Heart right ventricle (tissue), 16 donors: ENCODE data around the gene COL13A1. TPM values are rescaled to one million over a fixed set of nuclear protein-coding genes. Genes with fewer than 3 reads are reported as not detected.

Experiments used
- ATAC-seq, 8 donors: fragments of 200-7000 bp; cut with Tn5 transposase; one replicate each; pipeline ENCODE4 v1.9.1; 2020; ENCODE audit warnings: mild to moderate bottlenecking in 8 of 8, moderate library complexity in 8 of 8, moderate number of reproducible peaks in 1 of 8
- DNase-seq, 2 donors: peaks; one replicate each; pipeline ENCODE4 v3.0.0-alpha.2; 2020
- H3K27ac ChIP-seq, 10 donors: fragments of 200-600 bp; sonication (generic) in 2 of 10; one replicate each; pipeline versions ENCODE4 v1.5.0 to v1.8.0; 2020 to 2022; ENCODE audit warnings: mild to moderate bottlenecking in 3 of 10
- H3K27me3 ChIP-seq, 7 donors: fragments of 200-600 bp; one replicate each; pipeline ENCODE4 v1.8.0; 2021 to 2022; ENCODE audit warnings: mild to moderate bottlenecking in 2 of 7
- H3K36me3 ChIP-seq, 9 donors: fragments of 200-600 bp; sonication (generic) in 1 of 9; one replicate each; pipeline versions ENCODE4 v1.5.0 to v1.8.0; 2020 to 2022; ENCODE audit warnings: mild to moderate bottlenecking in 2 of 9
- H3K4me1 ChIP-seq, 9 donors: fragments of 200-600 bp; sonication (generic) in 1 of 9; one replicate each; pipeline versions ENCODE4 v1.5.0 to v1.8.0; 2020 to 2022; ENCODE audit warnings: mild to moderate bottlenecking in 4 of 9
- H3K4me3 ChIP-seq, 10 donors: fragments of 200-600 bp; sonication (generic) in 2 of 10; one replicate each; pipeline versions ENCODE4 v1.5.0 to v1.8.0; 2020 to 2022; ENCODE audit warnings: mild to moderate bottlenecking in 7 of 10, moderate library complexity in 2 of 10
- H3K9me3 ChIP-seq, 11 donors: fragments of 200-600 bp in 10 of 11; sonication (generic) in 2 of 11; one replicate each; pipeline versions ENCODE4 v1.5.0 to v1.8.0; 2013 to 2022; ENCODE audit warnings: mild to moderate bottlenecking in 2 of 11, control low read depth in 1 of 11, moderate library complexity in 1 of 11
- WGBS, 2 donors: extraction: QIAGEN DNeasy Blood & Tissue Kit; methylation state at CpG; one replicate each; pipeline ENCODE4 v1.1.7; 2013; ENCODE audit warnings: inconsistent platforms in 1 of 2; 5-methylcytosine and 5-hydroxymethylcytosine counted together
- intact Hi-C, 10 donors: fragments of 100-400 bp; cut with DNase I; formaldehyde crosslinking; loops; one replicate each; pipeline versions ENCODE4 v1.11.1 to v1.14.2; 2022
- polyA plus RNA-seq, 2 donors: library from polyadenylated mRNA; stranded (reverse); fragments of 200-250 nt; gene quantifications; one replicate each; pipeline ENCODE4 v1.2.3, GENCODE V29; 2013
- total RNA-seq, 10 donors: library from RNA; stranded (reverse); fragmentation: NEBNext Ultra II Directional in 3 of 10; extraction: Animal tissue kit (Norgen Biotek cat#: 25700) in 3 of 10; gene quantifications; one replicate each; pipeline versions ENCODE4 v1.2.1 to v1.2.4, GENCODE V29; 2021 to 2023
- TF ChIP-seq, protein P1 (sequence below), 9 donors: fragments of 200-600 bp; sonication (generic) in 2 of 9; IDR thresholded peaks; one replicate each; pipeline versions ENCODE4 v1.5.0 to v1.8.0; 2021 to 2022; ENCODE audit warnings: antibody characterized with exemption in 9 of 9, mild to moderate bottlenecking in 5 of 9, moderate library complexity in 1 of 9
- donor health status: Arrhythmogenic right ventricular cardiomyopathy.
- donor health status: ischemic (EF 13 %, LVEDD 7.1; RV severe dilation, severe dysfunction).
- donor health status: healthy with polysubstance abuse.
- donor health status: DM: no; HTN: yes; CAD: no.
- donor health status: DM: no; HTN: no; CAD: no.
- donor health status: ischemic (EF 25% LVEDD 6.9; RV normal size, moderate dysfunction).
- donor health status: ischemic (EF 25% LVEDD 5.7; RV mildly dilated, moderate dysfunction).
- donor health status: healthy.
- donor health status: DM: yes; HTN: yes; CAD: no.
- donor health status: Ischemic cardiomyopathy.
- donor health status: ischemic (EF 35%, LVEDD 5.7; RV mildly dilated, moderate dysfunction).
- donor health status: nonischemic (EF 11% LVEDD 7.7; RV severe dilation, severe dysfunction).
- donor health status: DM: yes; HTN: yes; CAD: no.
- donor health status: PGD.
- donor health status: ischemic (EF 29% LVEDD 5.4; RV normal size, mild dysfunction).
- donor health status: nonischemic (EF 23%, LVEDD 6.1; RV moderate dilation, normal function).

The COL13A1 gene
- total and polyA plus RNA-seq, 12 donors, result 0.70 to 6.8 (median 2.7) TPM

DNA sequence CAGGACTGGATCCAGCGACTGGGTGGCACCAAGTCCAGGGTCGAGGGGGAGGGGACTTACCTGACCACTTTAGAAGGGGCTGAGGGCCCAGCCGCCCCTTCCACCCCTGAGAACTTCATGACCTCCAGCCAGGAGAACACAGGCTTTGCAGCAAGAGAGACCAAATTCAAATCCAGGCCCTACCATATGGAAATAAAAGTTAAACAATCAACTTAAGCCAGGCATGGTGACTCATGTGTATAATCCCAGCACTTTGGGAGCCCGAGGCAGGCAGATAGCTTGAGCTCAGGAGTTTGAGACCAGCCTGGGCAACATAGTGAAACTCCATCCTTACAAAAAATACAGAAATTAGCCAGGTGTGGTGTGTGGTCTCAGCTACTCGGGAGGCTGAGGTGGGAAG, 61.9 kb downstream of the COL13A1 start:
- Histone ChIP-seq H3K4me1 (peaks cover 2 to 27% (median 13%) of the 10 kb centered on the region in 9 donors), H3K27me3 (no peaks in the 10 kb centered on the region), H3K9me3 (no peaks in the 10 kb centered on the region), H3K27ac (no peak overlapping the region), H3K36me3 (no peaks in the 10 kb centered on the region), H3K4me3 (no peak overlapping the region)
- TF ChIP-seq, protein P1, sequence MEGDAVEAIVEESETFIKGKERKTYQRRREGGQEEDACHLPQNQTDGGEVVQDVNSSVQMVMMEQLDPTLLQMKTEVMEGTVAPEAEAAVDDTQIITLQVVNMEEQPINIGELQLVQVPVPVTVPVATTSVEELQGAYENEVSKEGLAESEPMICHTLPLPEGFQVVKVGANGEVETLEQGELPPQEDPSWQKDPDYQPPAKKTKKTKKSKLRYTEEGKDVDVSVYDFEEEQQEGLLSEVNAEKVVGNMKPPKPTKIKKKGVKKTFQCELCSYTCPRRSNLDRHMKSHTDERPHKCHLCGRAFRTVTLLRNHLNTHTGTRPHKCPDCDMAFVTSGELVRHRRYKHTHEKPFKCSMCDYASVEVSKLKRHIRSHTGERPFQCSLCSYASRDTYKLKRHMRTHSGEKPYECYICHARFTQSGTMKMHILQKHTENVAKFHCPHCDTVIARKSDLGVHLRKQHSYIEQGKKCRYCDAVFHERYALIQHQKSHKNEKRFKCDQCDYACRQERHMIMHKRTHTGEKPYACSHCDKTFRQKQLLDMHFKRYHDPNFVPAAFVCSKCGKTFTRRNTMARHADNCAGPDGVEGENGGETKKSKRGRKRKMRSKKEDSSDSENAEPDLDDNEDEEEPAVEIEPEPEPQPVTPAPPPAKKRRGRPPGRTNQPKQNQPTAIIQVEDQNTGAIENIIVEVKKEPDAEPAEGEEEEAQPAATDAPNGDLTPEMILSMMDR (IDR thresholded peaks at IDR 0.05), result no peak
- WGBS, 2 donors, result 87 to 88% methylated on average over 5 of the region's 5 CpGs
- no peak for ATAC-seq
- DNase-seq, result no peak
- intact Hi-C loops, result no loop called here

- Histone ChIP-seq H3K27ac (no peak overlapping the region), H3K9me3 (no peaks in the 10 kb centered on the region), H3K4me3 (no peak overlapping the region), H3K27me3 (no peaks in the 10 kb centered on the region), H3K4me1 (peaks cover 2 to 27% (median 13%) of the 10 kb centered on the region in 9 donors), H3K36me3 (no peaks in the 10 kb centered on the region)
- TF ChIP-seq, protein P1 (IDR thresholded peaks at IDR 0.05), result no peak
- whole genome bisulfite sequencing, 2 donors, result 60 to 71% methylated on average over 3 of the region's 3 CpGs
- DNase-seq, result no peak
- intact Hi-C loops, result no loop called here
- no peak for ATAC-seq
Observed at GRCh38 chr10:69864321-69864720, 62.6 kb downstream of the COL13A1 start.

- WGBS, 2 donors, result 92 to 100% methylated on average over 1 of the region's 1 CpG
- Histone ChIP-seq H3K27ac (no peak overlapping the region), H3K4me1 (peaks cover 2 to 27% (median 13%) of the 10 kb centered on the region in 9 donors), H3K36me3 (no peaks in the 10 kb centered on the region), H3K27me3 (no peaks in the 10 kb centered on the region), H3K4me3 (no peak overlapping the region), H3K9me3 (no peaks in the 10 kb centered on the region)
- ATAC-seq (no peak), DNase-seq (no peak)
- intact Hi-C loops, result no loop called here
- TF ChIP-seq, protein P1 (IDR thresholded peaks at IDR 0.05), result no peak
Observed at GRCh38 chr10:69865450-69865849, 63.7 kb downstream of the COL13A1 start.

GRCh38 chr10:69866246-69866687, 64.6 kb downstream of the COL13A1 start:
- DNase-seq, result no peak
- Histone ChIP-seq H3K27me3 (no peaks in the 10 kb centered on the region), H3K4me1 (peaks cover 2 to 27% (median 13%) of the 10 kb centered on the region in 9 donors), H3K27ac (peak overlapping the region in 8 of 10 donors; percentile 23 to 70 (median 54)), H3K9me3 (no peaks in the 10 kb centered on the region), H3K4me3 (peak overlapping the region in 4 of 10 donors; percentile 35 to 43 (median 39)), H3K36me3 (no peaks in the 10 kb centered on the region)
- WGBS, 2 donors, result 45 to 53% methylated on average over 5 of the region's 5 CpGs
- peak in 6 of 8 donors; percentile 17 to 62 (median 42) for ATAC-seq
- intact Hi-C loops, result no loop called here
- TF ChIP-seq, protein P1 (IDR thresholded peaks at IDR 0.05), result no peak
